Vagina (tissue), 2 donors: ENCODE measurements around the gene TUBB.

Source experiments
- POLR2A ChIP-seq, 2 donors: fragments of 450-650 bp; IDR thresholded peaks; one replicate each; pipeline ENCODE4 v1.6.1; 2017; ENCODE audit warnings: antibody characterized with exemption in 2 of 2, mild to moderate bottlenecking in 2 of 2, moderate library complexity in 2 of 2
- POLR2AphosphoS5 ChIP-seq, 2 donors: sonication (generic); formaldehyde crosslinking; IDR thresholded peaks; one replicate each; pipeline ENCODE4 v1.9.0; 2017; ENCODE audit warnings: antibody characterized with exemption in 2 of 2, mild to moderate bottlenecking in 2 of 2, low read depth in 1 of 2; ENCODE audit not compliant: insufficient read depth in 1 of 2

DNA sequence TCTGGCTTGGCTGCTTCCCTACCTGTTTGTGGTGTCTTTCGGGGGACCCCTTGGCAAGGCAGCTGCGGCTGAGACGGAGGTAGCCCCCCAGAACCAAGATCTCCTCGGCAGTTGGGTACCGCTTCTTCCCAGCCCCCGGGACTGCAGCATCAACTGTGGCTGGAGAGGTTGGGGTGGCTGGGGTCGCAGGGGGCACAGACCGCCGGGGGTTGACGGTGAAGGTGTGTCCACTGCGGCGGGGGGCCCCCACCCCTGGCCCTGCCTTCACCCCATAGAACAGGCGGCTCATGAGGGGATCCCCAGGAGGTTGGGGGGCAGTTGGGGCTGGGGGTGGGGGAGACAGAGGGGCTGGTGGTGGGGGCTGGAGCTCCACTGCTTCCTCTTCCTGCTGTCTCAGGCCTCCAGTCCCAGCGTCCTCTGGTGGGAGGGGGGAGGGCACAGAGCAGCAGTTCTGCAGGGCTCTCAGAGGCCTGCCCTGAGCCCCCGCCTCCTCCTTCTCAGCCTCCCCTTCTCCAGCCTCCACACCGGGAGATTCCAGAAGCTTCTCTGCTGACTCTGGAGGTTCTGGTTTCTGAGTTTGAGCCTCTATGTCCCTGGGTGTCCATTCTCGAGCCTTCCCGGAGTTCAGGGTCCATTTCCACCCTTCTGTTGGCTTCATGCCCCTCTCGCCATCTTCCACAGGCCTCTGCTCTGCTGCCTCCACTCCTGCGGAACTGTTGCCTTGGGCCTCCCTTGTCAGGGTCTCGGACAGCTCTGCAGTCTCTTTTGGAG, 35.6 kb upstream of the TUBB start:
- TF ChIP-seq POLR2A (IDR thresholded peaks at IDR 0.05) (no peak), POLR2AphosphoS5 (IDR thresholded peaks at IDR 0.05; ENCODE audit: insufficient read depth in 1 of 2, low read depth in 1 of 2) (no peak)
